ENCODE measurements around the gene HOOK2.

HOOK2 gene

DNA sequence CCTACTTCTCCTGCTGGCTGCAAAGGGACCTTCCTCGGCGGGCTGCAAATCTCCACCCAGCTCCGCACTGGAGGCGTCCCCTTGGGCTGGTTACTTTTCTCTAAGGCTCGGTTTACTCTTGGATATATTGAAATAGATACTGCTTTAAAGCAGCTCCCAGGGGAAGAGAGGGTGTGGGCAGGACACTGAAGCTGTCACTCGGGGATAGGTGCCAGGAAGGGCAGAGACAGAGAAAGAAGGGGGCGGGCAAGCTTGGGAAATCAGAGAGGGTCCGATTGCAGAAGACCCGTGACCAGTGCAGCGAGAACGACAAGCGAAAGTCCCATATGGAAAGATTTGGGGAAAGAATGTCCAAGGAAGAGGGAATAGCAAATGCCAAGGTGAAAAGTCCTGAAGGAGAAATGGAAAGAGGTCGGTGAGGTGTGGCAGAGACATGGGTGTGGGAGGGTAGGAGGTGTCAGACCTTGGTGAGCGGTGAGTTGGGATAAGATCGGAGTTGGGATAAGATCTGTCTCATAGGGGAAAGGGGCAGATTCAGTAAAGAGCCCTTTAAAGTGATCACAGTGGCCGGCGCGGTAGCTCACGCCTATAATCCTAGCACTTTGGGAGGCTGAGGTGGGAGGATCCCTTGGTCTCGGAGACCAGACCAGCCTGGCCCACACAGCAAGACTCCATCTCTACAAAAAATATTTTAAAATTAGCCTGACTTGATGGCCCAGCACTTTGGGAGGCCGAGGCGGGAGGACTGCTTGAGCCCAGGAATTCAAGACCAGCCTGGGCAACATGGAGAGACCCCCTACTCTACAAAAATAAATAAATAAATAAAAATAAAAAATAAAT lies 27.1 kb upstream of the HOOK2 start:
- Histone ChIP-seq H3K36me3 (ENCODE audit: control insufficient read depth, low read length) (peaks cover 18% of the 10 kb centered on the region), H3K27ac (ENCODE audit: low read depth, low read length) (no peak overlapping the region), H3K4me1 (ENCODE audit: control insufficient read depth, low read length) (peaks cover 34% of the 10 kb centered on the region), H4K20me1 (ENCODE audit: control insufficient read depth, insufficient read depth, low read depth, low read length) (0 out of 2 replicates have a peak, but pooled peaks cover 3% of the 10 kb centered on the region), H3K9me2 (replicated peaks; ENCODE audit: control insufficient read depth, low read length) (no peaks in the 10 kb centered on the region), H3K9me3 (ENCODE audit: control insufficient read depth, insufficient read depth, low read length) (no peaks in the 10 kb centered on the region), H3K79me2 (ENCODE audit: control insufficient read depth, low read length) (peaks cover 31% of the 10 kb centered on the region), H3K4me2 (ENCODE audit: low read length) (peak overlapping the region; percentile 66), H3K4me3 (ENCODE audit: low read length) (peak overlapping the region; percentile 74), H3K27me3 (ENCODE audit: control insufficient read depth, low read length) (no peaks in the 10 kb centered on the region), H3F3A (ENCODE audit: control insufficient read depth, insufficient read depth) (no peaks in the 10 kb centered on the region)
- TF ChIP-seq, protein P1, sequence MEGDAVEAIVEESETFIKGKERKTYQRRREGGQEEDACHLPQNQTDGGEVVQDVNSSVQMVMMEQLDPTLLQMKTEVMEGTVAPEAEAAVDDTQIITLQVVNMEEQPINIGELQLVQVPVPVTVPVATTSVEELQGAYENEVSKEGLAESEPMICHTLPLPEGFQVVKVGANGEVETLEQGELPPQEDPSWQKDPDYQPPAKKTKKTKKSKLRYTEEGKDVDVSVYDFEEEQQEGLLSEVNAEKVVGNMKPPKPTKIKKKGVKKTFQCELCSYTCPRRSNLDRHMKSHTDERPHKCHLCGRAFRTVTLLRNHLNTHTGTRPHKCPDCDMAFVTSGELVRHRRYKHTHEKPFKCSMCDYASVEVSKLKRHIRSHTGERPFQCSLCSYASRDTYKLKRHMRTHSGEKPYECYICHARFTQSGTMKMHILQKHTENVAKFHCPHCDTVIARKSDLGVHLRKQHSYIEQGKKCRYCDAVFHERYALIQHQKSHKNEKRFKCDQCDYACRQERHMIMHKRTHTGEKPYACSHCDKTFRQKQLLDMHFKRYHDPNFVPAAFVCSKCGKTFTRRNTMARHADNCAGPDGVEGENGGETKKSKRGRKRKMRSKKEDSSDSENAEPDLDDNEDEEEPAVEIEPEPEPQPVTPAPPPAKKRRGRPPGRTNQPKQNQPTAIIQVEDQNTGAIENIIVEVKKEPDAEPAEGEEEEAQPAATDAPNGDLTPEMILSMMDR (IDR thresholded peaks at IDR 0.05; ENCODE audit: low read depth, low read length, poor library complexity, severe bottlenecking) = no peak
- no peak for TF ChIP-seq EZH2phosphoT487 (IDR thresholded peaks at IDR 0.05; ENCODE audit: borderline replicate concordance, low read length)

DNA sequence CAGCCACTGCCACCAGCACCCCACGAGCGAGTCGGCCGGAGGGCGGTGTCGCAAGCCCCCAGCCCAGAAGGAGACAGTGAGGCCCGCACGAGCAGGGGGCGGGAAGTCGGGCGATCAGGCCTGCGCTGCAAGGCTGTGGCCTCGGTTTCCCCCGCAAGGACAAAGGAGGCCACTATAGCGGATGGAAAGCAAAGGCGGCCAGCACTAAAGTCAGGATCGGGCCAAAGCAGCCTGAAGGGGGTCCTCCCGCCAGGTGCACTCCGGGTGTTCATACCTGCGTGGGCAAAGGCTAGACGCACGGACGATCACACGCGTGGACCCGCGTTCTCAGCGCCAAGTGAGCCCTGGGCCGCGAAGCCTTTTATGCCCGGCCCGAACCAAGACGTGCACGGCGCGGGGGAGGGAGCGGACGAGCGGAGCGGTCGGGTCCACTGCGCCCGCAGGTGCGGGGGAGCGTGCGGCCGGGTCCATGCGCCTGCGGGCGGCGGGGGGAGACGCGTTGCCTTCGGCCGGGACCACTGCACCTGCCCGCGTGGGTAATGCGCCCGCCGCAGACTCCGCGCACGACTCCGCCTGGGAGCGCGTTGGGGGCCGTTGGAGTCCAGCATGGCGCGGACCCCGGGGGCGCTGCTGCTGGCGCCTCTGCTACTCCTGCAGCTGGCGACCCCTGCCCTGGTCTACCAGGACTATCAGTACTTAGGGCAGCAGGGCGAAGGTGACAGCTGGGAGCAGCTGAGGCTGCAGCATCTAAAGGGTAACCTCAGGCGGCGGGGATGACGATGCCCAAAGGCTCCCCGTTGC lies 26.3 kb upstream of the HOOK2 start, which contains the start of the genes PRDX2 and THSD8:
Gene PRDX2 (minus strand): TSS at position 335 of the 801 bp plus-strand sequence. CDS start 539 bp downstream, outside the sequence.
Gene THSD8 (plus strand): TSS at position 604 of the 801 bp plus-strand sequence. CDS start 3 bp downstream, at position 607.
- Histone ChIP-seq H3K79me2 (ENCODE audit: control insufficient read depth, low read length) (peaks cover 23% of the 10 kb centered on the region), H3K9me3 (ENCODE audit: control insufficient read depth, insufficient read depth, low read length) (no peaks in the 10 kb centered on the region), H3K36me3 (ENCODE audit: control insufficient read depth, low read length) (peaks cover 16% of the 10 kb centered on the region), H3F3A (ENCODE audit: control insufficient read depth, insufficient read depth) (0 out of 2 replicates have a peak, but pooled peaks cover 6% of the 10 kb centered on the region), H4K20me1 (ENCODE audit: control insufficient read depth, insufficient read depth, low read depth, low read length) (0 out of 2 replicates have a peak, but pooled peaks cover 3% of the 10 kb centered on the region), H3K27ac (ENCODE audit: low read depth, low read length) (0 out of 2 replicates have a peak within 1 kb of the TSS, but pooled peaks have one; percentile 7), H3K9me2 (replicated peaks; ENCODE audit: control insufficient read depth, low read length) (no peaks in the 10 kb centered on the region), H3K4me1 (ENCODE audit: control insufficient read depth, low read length) (peaks cover 29% of the 10 kb centered on the region), H3K27me3 (ENCODE audit: control insufficient read depth, low read length) (no peaks in the 10 kb centered on the region), H3K4me2 (ENCODE audit: low read length) (peak within 1 kb of the TSS; percentile 66), H3K4me3 (ENCODE audit: low read length) (peak within 1 kb of the TSS; percentile 74)
- no peak for TF ChIP-seq EZH2phosphoT487 (IDR thresholded peaks at IDR 0.05; ENCODE audit: borderline replicate concordance, low read length)
- TF ChIP-seq, protein P1 (IDR thresholded peaks at IDR 0.05; ENCODE audit: low read depth, low read length, poor library complexity, severe bottlenecking) = no peak

DNA sequence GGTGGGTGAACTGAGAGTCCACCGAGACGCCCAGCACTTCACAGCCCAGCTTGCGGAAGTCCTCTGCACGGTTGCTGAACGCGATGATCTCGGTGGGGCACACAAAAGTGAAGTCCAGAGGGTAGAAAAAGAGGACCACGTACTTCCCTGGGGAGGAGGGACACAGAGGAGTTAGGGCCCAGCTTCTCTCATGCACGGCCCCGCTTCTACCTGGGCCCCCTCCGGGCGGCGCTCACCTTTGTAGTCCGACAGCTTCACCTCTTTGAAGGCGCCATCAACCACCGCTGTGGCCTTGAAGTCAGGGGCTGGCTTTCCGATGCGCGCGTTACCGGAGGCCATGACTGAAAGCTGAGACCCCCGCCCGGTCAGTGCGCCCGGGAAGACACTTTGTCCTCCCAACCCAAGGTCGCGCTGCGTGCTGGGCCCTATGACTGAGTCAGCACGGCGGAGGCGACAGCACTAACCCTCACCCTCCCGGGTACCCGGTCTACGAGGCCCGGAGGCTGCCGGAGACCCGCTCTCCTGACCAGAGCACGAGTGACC lies 25.6 kb upstream of the HOOK2 start:
- H3K4me3 ChIP-seq (ENCODE audit: low read length) = peak overlapping the region; percentile 74
- peaks cover 33% of the 10 kb centered on the region for H3K4me1 ChIP-seq (ENCODE audit: control insufficient read depth, low read length)
- no peaks in the 10 kb centered on the region for H3K9me3 ChIP-seq (ENCODE audit: control insufficient read depth, insufficient read depth, low read length)
- H3K36me3 ChIP-seq (ENCODE audit: control insufficient read depth, low read length) = peaks cover 16% of the 10 kb centered on the region
- peak overlapping the region; percentile 66 for H3K4me2 ChIP-seq (ENCODE audit: low read length)
- H3F3A ChIP-seq (ENCODE audit: control insufficient read depth, insufficient read depth) = 0 out of 2 replicates have a peak, but pooled peaks cover 6% of the 10 kb centered on the region
- no peaks in the 10 kb centered on the region for H3K9me2 ChIP-seq (replicated peaks; ENCODE audit: control insufficient read depth, low read length)
- TF ChIP-seq, protein P1 (IDR thresholded peaks at IDR 0.05; ENCODE audit: low read depth, low read length, poor library complexity, severe bottlenecking) = peak; percentile 9
- TF ChIP-seq EZH2phosphoT487 (IDR thresholded peaks at IDR 0.05; ENCODE audit: borderline replicate concordance, low read length) = no peak
- H4K20me1 ChIP-seq (ENCODE audit: control insufficient read depth, insufficient read depth, low read depth, low read length) = 0 out of 2 replicates have a peak, but pooled peaks cover 3% of the 10 kb centered on the region
- peaks cover 21% of the 10 kb centered on the region for H3K79me2 ChIP-seq (ENCODE audit: control insufficient read depth, low read length)
- no peaks in the 10 kb centered on the region for H3K27me3 ChIP-seq (ENCODE audit: control insufficient read depth, low read length)
- 0 out of 2 replicates have a peak overlapping the region, but pooled peaks have one; percentile 7 for H3K27ac ChIP-seq (ENCODE audit: low read depth, low read length)
